GM23338 (cell line): ENCODE data around the gene ADGRD1. TPM values are rescaled to one million over a fixed set of nuclear protein-coding genes. Genes with fewer than 3 reads are reported as not detected.

Experiments
- ATAC-seq: fragments of 200-7000 bp; cut with Tn5 transposase; 3 replicates; pipeline ENCODE4 v1.9.1; 2020
- DNase-seq: peaks from one replicate; pipeline ENCODE4 v3.0.0-alpha.2; 2015; ENCODE audit warnings: low spot score
- H2AFZ ChIP-seq: fragments of 200-600 bp; sonication (generic); 2 replicates; pipeline ENCODE4 v1.8.0; 2016; ENCODE audit warnings: antibody characterized with exemption, mild to moderate bottlenecking, moderate library complexity
- H3F3A ChIP-seq: fragments of 200-600 bp; sonication (generic); replicated peaks from 2 replicates; pipeline ENCODE4 v1.8.0; 2017; ENCODE audit warnings: antibody characterized with exemption, mixed run types, low read depth
- H3K27ac ChIP-seq: fragments of 200-600 bp; sonication (generic); 2 replicates; pipeline ENCODE4 v1.6.1; 2016; ENCODE audit warnings: low read depth
- H3K27me3 ChIP-seq: fragments of 200-600 bp; sonication (generic); 2 replicates; pipeline ENCODE4 v1.8.0; 2016; ENCODE audit warnings: mild to moderate bottlenecking, mixed run types, moderate library complexity; ENCODE audit not compliant: insufficient read depth
- H3K36me3 ChIP-seq: fragments of 200-600 bp; sonication (generic); 2 replicates; pipeline ENCODE4 v1.8.0; 2016; ENCODE audit warnings: mild to moderate bottlenecking; ENCODE audit not compliant: insufficient read depth
- H3K4me1 ChIP-seq: fragments of 200-600 bp; sonication (generic); 2 replicates; pipeline ENCODE4 v1.8.0; 2016; ENCODE audit warnings: mild to moderate bottlenecking, moderate library complexity; ENCODE audit not compliant: insufficient read depth
- H3K4me2 ChIP-seq: fragments of 200-600 bp; sonication (generic); 2 replicates; pipeline ENCODE4 v1.7.1; 2017; ENCODE audit warnings: mixed run types
- H3K4me3 ChIP-seq: fragments of 200-600 bp; sonication (generic); 2 replicates; pipeline ENCODE4 v1.6.1; 2016; ENCODE audit warnings: mixed run types
- H3K79me2 ChIP-seq: fragments of 200-600 bp; sonication (generic); replicated peaks from 2 replicates; pipeline ENCODE4 v1.8.0; 2017; ENCODE audit warnings: mild to moderate bottlenecking; ENCODE audit not compliant: insufficient read depth
- H3K9me2 ChIP-seq: fragments of 200-600 bp; sonication (generic); 2 replicates; pipeline ENCODE4 v1.8.0; 2017; ENCODE audit not compliant: insufficient read depth
- H4K20me1 ChIP-seq: fragments of 200-600 bp; sonication (generic); replicated peaks from 2 replicates; pipeline ENCODE4 v1.8.0; 2017; ENCODE audit warnings: mild to moderate bottlenecking; ENCODE audit not compliant: insufficient read depth
- H3K27ac Mint-ChIP-seq: 2 replicates; pipeline ENCODE4 v1.8.0; 2020; ENCODE audit warnings: inconsistent platforms, mild to moderate bottlenecking, moderate library complexity, mixed read lengths
- H3K27me3 Mint-ChIP-seq: 3 replicates; pipeline ENCODE4 v1.8.0; 2022; ENCODE audit warnings: low read depth, mild to moderate bottlenecking, moderate library complexity, mixed read lengths, inconsistent platforms; ENCODE audit not compliant: insufficient read depth, poor library complexity
- H3K36me3 Mint-ChIP-seq: 3 replicates; pipeline ENCODE4 v1.8.0; 2021; ENCODE audit warnings: low read depth, mild to moderate bottlenecking, inconsistent platforms, moderate library complexity, mixed read lengths
- H3K4me1 Mint-ChIP-seq: 3 replicates; pipeline ENCODE4 v1.8.0; 2020; ENCODE audit warnings: mild to moderate bottlenecking, inconsistent platforms, mixed read lengths
- H3K4me3 Mint-ChIP-seq: 3 replicates; pipeline ENCODE4 v1.8.0; 2021; ENCODE audit warnings: moderate library complexity, mild to moderate bottlenecking, inconsistent platforms, mixed read lengths
- H3K9me3 Mint-ChIP-seq: 3 replicates; pipeline ENCODE4 v1.8.0; 2020; ENCODE audit warnings: moderate library complexity, mild to moderate bottlenecking, inconsistent platforms, mixed read lengths
- CTCF ChIP-seq, 2 experiments: fragments of 200-600 bp in 1 of 2; sonication (generic) in 1 of 2; conservative IDR thresholded peaks; 2 replicates each; pipeline versions ENCODE4 v1.5.1 to v1.6.1; 2016 to 2017; ENCODE audit warnings: antibody characterized with exemption in 2 of 2, low read depth in 2 of 2, mild to moderate bottlenecking in 2 of 2, moderate library complexity in 1 of 2
- ETS1 ChIP-seq: IDR thresholded peaks from 2 replicates; pipeline ENCODE4 v1.6.1; 2016; ENCODE audit warnings: antibody characterized with exemption
- EZH2 ChIP-seq: fragments of 200-600 bp; sonication (generic); IDR thresholded peaks from one replicate; pipeline ENCODE4 v1.8.0; 2017; ENCODE audit warnings: antibody characterized with exemption, mild to moderate bottlenecking, low read depth; ENCODE audit not compliant: unreplicated experiment
- EZH2phosphoT487 ChIP-seq: fragments of 200-600 bp; sonication (generic); IDR thresholded peaks from one replicate; pipeline ENCODE4 v1.8.1; 2018; ENCODE audit warnings: antibody characterized with exemption; ENCODE audit not compliant: unreplicated experiment
- JUNB ChIP-seq: IDR thresholded peaks from one replicate; pipeline ENCODE4 v1.6.1; 2016; ENCODE audit warnings: antibody characterized with exemption; ENCODE audit not compliant: unreplicated experiment
- NANOG ChIP-seq: IDR thresholded peaks from 2 replicates; pipeline ENCODE4 v1.6.1; 2016; ENCODE audit warnings: antibody characterized with exemption, borderline replicate concordance
- POLR2AphosphoS5 ChIP-seq: IDR thresholded peaks from 2 replicates; pipeline ENCODE4 v1.6.1; 2016; ENCODE audit warnings: antibody characterized with exemption, low read depth
- REST ChIP-seq: IDR thresholded peaks from one replicate; pipeline ENCODE4 v1.6.1; 2018; ENCODE audit warnings: antibody characterized with exemption; ENCODE audit not compliant: unreplicated experiment
- STAT1 ChIP-seq: IDR thresholded peaks from one replicate; pipeline ENCODE4 v1.6.1; 2016; ENCODE audit warnings: antibody characterized with exemption; ENCODE audit not compliant: unreplicated experiment
- ZNF114 ChIP-seq: fragments of 250-450 bp; sonication (Bioruptor Pico); IDR thresholded peaks from 2 replicates; pipeline ENCODE4 v1.5.0; 2020; ENCODE audit warnings: mild to moderate bottlenecking, moderate library complexity
- ZNF331 ChIP-seq: fragments of 250-450 bp; sonication (Bioruptor Pico); IDR thresholded peaks from 2 replicates; pipeline ENCODE4 v1.5.0; 2020; ENCODE audit warnings: low read depth, mild to moderate bottlenecking, moderate library complexity
- ZNF462 ChIP-seq: fragments of 250-450 bp; sonication (Bioruptor Pico); IDR thresholded peaks from 2 replicates; pipeline ENCODE4 v1.5.0; 2020; ENCODE audit warnings: mild to moderate bottlenecking, moderate library complexity
- polyA plus RNA-seq: library from polyadenylated mRNA; unstranded; fragments of >200 nt; fragmentation: Nextera tagmentation; extraction: Ambion mirVana; gene quantifications from 2 replicates; pipeline ENCODE4 v1.2.1, GENCODE V29; 2016
- total RNA-seq: library from RNA; depleted of rRNA; stranded (reverse); fragments of >200 nt; shearing (Covaris generic); gene quantifications from 2 replicates; pipeline ENCODE4 v1.2.3, GENCODE V29; 2014

The ADGRD1 gene
- total and polyA plus RNA-seq, 2 experiments from 2014 or later = 1.4 TPM; not detected in 1

GRCh38 chr12:131063960-131064359, 110.3 kb downstream of the ADGRD1 start:
- Histone ChIP-seq H3K36me3 (no peaks in the 10 kb centered on the region), H3K4me2 (no peak overlapping the region), H3K4me3 (no peak overlapping the region), H2AFZ (no peak overlapping the region), H3K79me2 (no peaks in the 10 kb centered on the region), H3K27ac (no peak overlapping the region), H3K9me2 (no peaks in the 10 kb centered on the region), H3K27me3 (no peaks in the 10 kb centered on the region), H3F3A (no peaks in the 10 kb centered on the region), H4K20me1 (no peaks in the 10 kb centered on the region), H3K4me1 (no peaks in the 10 kb centered on the region)
- Mint-ChIP-seq H3K9me3 (no peaks in the 10 kb centered on the region), H3K27me3 (peaks cover 5% of the 10 kb centered on the region), H3K4me1 (peaks cover 2% of the 10 kb centered on the region; the same call in 1 of the 3 replicates), H3K27ac (no peak overlapping the region), H3K36me3 (no peaks in the 10 kb centered on the region), H3K4me3 (no peak overlapping the region)
- ATAC-seq (no peak), DNase-seq (no peak)
- TF ChIP-seq POLR2AphosphoS5 = no peak
- no peak for TF ChIP-seq STAT1
- TF ChIP-seq ETS1 = no peak
- TF ChIP-seq ZNF331 (CRISPR knock-in tag) = no peak
- TF ChIP-seq CTCF (conservative IDR thresholded peaks at IDR 0.05; ENCODE audit: low read depth in 2 of 2) = no peak
- TF ChIP-seq EZH2phosphoT487 = no peak
- no peak for TF ChIP-seq NANOG
- no peak for TF ChIP-seq ZNF114
- no peak for TF ChIP-seq REST
- no peak for TF ChIP-seq ZNF462 (CRISPR knock-in tag)
- TF ChIP-seq JUNB = no peak
- TF ChIP-seq EZH2 = no peak
